KOPT-K1 (cell line): ENCODE data around the gene CXorf58.
"Not testable (repeated sequence)": the region's sequence is repeated elsewhere in the genome, so short reads cannot be mapped to it uniquely, and the experiment has no call there.

Experiments used
- H3K27ac ChIP-seq: fragments of 200-600 bp; sonication (generic); 2 replicates; pipeline ENCODE4 v1.5.1; 2016; ENCODE audit warnings: antibody characterized with exemption, mild to moderate bottlenecking, low read depth, low read length; ENCODE audit not compliant: poor library complexity, severe bottlenecking
- H3K36me3 ChIP-seq: fragments of 200-600 bp; sonication (generic); 2 replicates; pipeline ENCODE4 v1.5.1; 2017; ENCODE audit warnings: antibody characterized with exemption, mild to moderate bottlenecking, low read length, moderate library complexity; ENCODE audit not compliant: insufficient read depth
- H3K9me3 ChIP-seq: fragments of 200-600 bp; sonication (generic); 2 replicates; pipeline ENCODE4 v1.5.1; 2017; ENCODE audit warnings: antibody characterized with exemption, low read length, mild to moderate bottlenecking; ENCODE audit not compliant: insufficient read depth, poor library complexity, severe bottlenecking

The CXorf58 gene, protein sequence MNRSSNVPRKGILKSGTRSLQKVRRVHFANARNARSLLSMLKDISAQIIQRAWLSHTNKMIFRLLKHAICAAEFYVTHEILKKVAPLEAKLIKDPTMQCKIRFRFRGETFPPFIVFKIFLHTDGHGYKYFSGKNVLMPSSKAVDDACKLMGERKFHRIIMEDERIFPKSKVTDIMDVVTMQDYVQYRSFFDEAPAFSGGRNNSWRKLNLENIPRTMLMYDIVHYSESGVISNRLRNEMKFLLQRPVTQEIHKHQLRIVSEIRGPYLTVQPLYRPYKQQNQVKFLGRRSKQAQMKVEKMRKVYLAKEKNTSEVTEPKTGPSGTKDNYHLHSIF

DNA sequence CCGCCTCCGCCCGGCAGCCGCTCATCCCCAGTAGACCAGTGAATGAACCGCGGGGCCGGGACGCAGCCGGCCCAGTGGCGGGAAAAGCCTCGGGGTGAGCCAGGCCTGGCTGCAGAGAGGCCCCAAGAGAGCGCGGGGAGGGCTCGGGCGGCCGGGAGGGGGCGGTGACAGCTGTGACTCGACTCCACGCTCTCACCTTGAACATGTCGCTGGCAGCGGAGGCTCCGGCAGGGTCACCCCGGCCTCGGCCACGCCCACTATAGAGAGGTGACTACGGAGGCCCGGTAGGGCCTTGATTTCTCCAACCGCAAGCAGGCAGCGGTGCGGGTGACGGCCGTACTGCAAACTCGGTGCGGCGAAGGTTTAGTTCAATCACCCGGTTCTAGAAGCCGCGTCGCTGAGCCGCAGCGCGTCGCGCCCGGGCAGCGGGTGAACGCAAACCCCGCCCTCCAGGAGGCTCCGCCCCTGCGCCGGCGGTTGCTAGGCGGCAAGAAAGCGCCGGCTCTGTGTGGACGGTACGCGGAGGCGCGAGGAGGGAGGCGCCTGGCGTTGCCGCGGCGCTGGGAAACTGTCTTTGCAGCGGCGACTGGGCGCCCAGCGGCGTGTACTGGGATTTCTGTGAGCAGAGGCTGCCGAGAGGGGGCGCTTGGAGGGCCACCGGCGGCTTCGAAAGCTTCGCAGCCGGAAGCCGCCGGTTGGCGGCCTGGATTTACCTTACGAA lies at the start of gene CXorf58, which contains the start of gene APOO:
CXorf58 (plus strand) TSS at position 509 of the 721 bp plus-strand sequence. CDS start 2,297 bp downstream, outside the sequence.
APOO (minus strand) TSS at position 441 of the 721 bp plus-strand sequence; CDS start at position 205, 236 bp downstream.
- peak within 1 kb of the TSS; percentile 92 for H3K27ac ChIP-seq
- no peaks in the 10 kb centered on the region for H3K9me3 ChIP-seq
- H3K36me3 ChIP-seq = no peaks in the 10 kb centered on the region

DNA sequence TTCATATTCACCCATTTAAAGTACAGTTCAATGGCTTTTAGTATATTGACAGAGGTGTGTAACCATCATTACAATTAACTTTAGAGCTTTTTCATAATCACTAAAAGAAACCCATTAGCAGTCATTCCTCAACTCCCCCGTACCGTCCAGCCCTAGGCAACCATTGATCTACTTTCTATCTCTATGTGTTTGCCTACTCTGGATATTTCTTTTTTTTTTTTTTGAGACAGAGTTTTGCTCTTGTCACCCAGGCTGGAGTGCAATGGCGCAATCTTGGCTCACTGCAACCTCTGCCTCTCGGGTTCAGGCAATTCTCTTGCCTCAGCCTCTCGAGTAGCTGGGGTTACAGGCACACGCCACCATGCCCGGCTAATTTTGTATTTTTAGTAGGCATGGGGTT lies 48.6 kb upstream of the CXorf58 start:
- H3K36me3 ChIP-seq, H3K27ac ChIP-seq, H3K9me3 ChIP-seq: not testable (repeated sequence)

DNA sequence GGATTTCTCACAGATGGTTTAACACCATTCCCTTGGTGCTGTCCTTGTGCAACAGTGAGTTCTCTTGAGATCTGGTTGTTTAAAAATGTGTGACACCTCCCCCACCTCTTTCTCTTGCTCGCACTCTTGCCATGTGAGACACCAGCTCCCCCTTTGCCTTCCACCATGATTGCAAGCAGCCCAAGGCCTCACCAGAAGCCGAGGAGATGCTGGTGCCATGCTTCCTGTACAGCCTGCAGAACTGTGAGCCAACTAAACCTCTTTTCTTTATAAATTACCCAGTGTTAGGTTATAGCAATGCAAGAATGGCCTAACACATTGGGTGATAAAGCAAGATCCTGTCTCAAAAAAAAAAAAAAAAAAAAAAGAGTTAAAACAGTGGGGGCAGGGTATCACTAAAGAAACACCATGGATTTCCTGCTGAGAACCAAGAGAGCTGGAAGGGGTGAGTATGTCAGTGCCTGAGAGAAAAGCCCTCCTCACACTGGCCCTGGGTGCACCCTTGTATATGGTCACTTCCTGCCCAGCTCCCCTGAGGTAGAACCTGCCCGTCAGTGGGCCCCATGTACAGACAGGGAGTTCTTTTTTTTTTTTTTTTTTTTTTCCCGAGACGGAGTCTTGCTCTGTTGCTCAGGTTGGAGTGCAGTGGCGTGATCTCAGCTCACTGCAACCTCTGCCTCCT lies 46.5 kb upstream of the CXorf58 start:
- Histone ChIP-seq H3K36me3 (no peaks in the 10 kb centered on the region; the same call in 1 of the 2 replicates), H3K27ac (no peak overlapping the region), H3K9me3 (no peaks in the 10 kb centered on the region)

DNA sequence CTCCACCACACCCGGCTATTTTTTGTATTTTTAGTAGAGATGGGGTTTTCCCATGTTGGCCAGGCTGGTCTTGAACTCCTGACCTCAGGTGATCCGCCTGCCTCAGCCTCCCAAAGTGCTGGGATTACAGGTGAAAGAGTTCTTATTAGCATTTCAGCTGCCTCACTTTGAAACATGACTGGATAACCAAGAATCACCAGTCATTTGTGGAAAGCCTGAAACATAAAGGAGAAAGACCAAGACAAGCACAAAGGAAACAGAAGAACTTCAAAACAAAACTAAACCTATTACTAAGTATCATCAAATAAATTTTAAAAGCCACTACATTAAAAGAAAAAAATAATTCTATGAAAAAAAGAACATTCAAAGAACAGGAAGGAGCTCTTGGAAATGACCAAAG lies 45.9 kb upstream of the CXorf58 start:
- not testable (repeated sequence) for H3K36me3 ChIP-seq, H3K27ac ChIP-seq, H3K9me3 ChIP-seq

DNA sequence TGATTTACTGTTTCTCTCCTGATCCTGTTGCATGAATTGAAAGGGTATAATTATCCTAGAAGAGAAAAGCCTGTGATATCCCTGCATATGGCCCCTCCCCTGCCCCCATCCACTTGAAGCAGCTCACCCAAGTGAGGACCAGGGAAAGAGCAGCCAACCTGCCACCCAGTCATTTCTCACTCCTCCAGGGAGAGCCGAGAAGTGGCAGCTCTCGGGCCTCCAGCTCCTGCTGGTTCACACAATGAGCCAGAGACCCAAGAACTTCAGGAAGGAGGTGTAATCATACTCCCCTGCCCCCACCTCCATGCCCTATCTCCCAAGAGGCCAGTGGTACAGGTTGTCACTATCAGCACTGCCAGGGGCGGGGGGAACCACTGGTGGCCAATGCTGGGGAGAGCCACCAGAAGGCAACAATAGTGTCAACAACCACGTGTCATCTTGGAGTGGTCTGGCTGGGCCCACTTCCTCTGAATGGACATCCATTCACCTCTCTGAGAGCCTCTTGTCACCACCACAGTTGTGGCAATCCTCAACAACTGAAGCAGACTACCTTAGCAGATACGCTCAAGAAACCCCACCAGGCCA lies 43.0 kb upstream of the CXorf58 start:
- no peak overlapping the region for H3K27ac ChIP-seq
- H3K36me3 ChIP-seq = no peaks in the 10 kb centered on the region; the same call in 1 of the 2 replicates
- H3K9me3 ChIP-seq = no peaks in the 10 kb centered on the region

DNA sequence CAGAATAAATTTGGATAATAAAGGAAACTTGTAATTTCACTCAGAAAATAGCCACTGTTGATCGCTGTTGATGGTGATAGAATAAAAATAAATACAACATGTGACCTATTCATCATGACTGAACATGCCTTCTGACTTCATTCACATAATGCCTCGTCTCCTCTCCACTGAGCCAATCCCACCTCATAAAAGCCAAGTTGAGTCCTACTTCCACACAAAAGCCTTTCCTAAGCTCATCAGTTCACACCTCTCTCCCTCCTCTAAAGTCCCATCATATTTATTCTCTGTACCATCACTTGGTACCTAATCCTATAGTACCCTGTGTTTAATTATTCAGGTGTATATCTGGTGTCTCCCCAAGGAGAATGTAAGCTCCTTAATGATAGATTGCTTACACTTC lies 37.8 kb upstream of the CXorf58 start:
- H3K9me3 ChIP-seq = no peaks in the 10 kb centered on the region
- H3K27ac ChIP-seq = no peak overlapping the region
- no peaks in the 10 kb centered on the region; the same call in 1 of the 2 replicates for H3K36me3 ChIP-seq

DNA sequence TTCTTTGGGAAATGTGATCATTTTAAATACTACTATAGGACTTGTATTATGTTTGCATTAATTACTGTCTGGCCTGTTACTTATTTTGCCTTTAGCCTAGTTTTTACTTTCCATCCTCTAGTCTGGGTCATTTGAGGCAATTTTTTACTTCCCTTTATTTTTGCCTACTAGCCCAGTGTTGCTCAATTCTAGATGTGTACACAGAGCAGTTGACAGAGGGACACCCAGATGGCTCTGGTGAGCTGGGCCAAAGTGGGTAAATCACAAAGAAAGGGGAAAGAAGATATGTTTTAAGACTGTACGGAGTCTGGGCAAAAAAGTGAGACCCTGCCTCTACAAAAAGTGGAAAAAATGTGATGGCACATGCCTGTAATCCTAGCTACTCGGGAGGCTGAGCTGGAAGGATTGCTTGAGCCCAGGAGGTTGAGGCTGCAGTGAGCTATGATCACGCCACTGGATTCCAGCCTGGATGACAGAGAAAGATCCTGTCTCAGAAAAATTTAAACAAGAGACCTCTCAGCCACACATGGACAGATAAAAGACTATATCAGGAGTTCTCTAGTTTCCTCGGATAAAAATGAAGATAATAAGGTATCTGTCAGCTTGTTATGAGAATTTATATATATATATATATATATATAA lies 35.8 kb upstream of the CXorf58 start:
- H3K9me3 ChIP-seq = no peaks in the 10 kb centered on the region
- no peak overlapping the region for H3K27ac ChIP-seq
- no peaks in the 10 kb centered on the region for H3K36me3 ChIP-seq

DNA sequence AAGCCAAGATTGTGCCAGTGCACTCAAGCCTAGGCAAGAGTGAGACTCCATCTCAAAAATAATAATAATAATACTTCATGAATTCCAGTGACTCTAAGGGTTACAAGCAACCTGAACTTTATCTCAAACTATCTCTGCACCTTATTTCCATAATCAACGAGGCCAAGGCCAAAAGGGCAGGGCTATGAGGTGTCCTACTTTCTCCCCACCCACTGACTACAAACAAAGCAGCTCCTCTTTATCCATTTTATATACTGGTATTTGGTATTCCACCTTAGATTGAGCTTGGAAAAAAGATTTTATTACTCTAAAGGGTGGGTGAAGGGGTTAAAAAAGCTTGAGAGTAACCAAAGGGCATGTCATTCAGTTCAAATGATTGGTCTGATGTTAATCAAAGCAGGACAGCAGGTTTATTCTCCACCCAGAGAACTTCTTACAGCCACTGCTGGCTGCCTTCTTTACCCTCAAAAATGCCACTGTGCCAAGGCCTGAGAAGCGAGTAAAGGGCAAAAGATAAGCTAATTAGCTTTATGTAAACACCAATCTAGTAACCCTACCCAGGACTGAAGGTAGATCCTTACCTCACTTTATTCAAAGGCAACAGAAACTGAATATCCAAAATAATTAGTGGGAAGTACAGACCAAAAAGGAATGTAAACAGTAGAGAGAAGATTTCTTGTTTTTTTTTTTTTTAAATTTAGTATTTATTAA lies 28.3 kb upstream of the CXorf58 start:
- Histone ChIP-seq H3K27ac (no peak overlapping the region), H3K36me3 (no peaks in the 10 kb centered on the region)

DNA sequence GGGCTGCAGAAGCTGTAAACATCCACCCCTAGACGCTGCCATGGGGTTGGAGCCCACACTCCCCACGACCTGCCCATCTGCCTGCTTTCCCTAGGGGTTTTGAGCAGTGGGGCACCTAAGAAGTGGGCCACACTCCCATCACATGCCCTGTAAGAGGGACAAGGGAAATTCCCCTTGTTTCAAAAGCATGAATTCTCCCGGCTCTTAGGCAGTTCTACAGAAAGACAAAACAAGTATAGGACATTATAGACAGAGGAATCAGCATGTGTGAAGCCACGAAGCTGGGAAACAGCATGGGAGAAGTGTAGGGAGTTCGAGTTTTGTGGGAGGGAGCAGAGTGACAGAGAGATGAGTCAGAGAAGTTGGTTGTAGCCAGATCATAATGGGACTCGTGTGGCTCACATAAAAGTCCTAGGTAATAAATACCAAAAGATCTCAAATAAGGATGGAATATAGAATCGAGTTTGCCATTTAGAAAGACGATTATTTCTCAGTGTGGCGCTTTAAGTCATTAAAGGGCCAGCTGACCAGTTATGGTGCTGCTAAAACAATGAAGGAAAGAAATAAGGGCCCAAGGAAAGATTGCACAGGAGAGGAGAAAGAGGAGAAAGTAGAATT lies 24.0 kb upstream of the CXorf58 start:
- no peak overlapping the region for H3K27ac ChIP-seq
- H3K9me3 ChIP-seq = no peaks in the 10 kb centered on the region
- no peaks in the 10 kb centered on the region for H3K36me3 ChIP-seq

More for the DNA sequence above, 28.3 kb upstream of the CXorf58 start:
- no peaks in the 10 kb centered on the region for H3K9me3 ChIP-seq

DNA sequence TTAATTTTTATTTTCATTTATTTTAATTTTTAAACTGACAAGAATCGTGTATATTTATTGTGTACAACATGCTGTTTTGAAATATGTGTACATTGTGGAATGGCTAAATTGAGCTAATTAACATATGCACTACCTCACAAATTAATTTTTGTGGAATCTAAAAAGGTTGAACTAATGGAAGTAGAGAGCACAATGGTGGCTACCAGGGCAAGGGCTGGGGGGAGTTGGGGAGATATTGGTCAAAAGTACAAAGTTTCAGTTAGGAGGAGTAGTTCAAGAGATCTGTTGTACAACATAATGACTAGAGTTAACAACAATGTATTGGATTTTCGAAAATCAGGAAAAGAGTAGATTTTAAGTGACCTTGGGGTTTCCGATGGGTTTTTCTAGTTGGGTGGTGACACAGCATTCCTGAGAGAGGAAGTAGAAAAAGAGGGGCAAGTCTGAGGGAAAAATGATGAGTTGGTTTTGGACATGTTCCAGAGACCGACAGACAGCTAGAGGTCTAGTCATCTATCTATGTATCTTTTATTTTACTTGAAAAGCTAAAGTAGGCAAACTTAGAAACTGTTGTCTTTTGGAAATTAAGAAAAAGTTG lies 23.3 kb upstream of the CXorf58 start:
- no peaks in the 10 kb centered on the region for H3K9me3 ChIP-seq
- H3K36me3 ChIP-seq = no peaks in the 10 kb centered on the region
- no peak overlapping the region for H3K27ac ChIP-seq

DNA sequence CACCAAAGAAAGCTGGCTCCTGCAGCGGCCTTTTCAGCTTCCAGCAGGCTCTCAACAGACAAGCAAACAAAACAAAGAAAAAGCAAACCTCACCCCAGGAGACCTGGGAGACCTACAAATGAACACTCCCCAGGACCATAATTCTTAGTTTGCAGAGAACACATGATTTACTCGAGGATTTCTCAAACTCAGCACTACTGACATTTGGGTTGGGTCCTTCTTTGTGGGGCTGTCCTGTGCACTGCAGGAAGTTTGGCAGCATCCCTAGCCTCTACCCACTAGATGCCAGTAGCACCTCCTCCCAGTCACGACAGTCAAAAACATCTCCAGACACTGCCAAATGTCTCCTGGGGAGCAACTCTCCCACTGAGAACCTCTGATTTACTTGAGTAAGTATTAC lies 22.0 kb upstream of the CXorf58 start:
- Histone ChIP-seq H3K9me3 (no peaks in the 10 kb centered on the region), H3K36me3 (no peaks in the 10 kb centered on the region), H3K27ac (no peak overlapping the region)

DNA sequence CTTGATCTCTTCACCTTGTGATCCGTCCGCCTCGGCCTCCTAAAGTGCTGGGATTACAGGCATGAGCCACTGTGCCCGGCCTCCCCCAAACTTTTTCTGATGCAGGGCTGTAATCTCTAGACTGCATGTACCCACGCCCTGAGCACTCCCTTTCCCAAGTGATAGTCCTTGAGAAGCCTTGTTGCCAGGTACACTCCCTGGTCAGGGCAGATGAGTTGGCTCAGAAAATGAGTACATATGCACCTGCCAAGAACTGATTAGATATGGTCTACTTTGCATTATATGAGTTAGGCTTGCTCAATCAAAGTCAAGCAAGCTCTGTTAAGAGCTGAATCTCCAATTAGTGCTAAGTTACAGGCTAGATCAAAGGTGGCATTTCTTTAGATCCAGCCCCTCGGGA lies 20.4 kb upstream of the CXorf58 start:
- Histone ChIP-seq H3K27ac (no peak overlapping the region), H3K36me3 (no peaks in the 10 kb centered on the region), H3K9me3 (no peaks in the 10 kb centered on the region)

DNA sequence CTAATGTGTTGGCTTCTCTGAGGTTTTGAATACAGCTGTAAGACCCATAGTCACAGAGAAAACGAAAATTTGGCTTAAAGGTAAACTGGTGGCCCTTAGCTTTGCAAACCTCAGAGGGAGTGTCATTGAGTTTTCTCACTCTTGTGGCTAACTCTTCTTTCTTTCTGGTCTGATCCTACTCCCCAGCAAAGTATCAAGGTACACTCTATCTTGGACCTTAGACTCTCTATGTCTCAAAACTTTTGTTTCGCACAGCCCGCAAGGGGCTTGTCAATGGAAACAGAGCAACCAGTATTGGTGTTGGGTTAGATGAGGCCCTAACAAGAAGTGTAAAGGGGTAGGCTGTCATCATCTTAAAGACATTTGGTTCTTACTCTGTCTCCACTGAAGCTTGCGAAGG lies 19.9 kb upstream of the CXorf58 start:
- no peaks in the 10 kb centered on the region for H3K9me3 ChIP-seq
- no peaks in the 10 kb centered on the region for H3K36me3 ChIP-seq
- H3K27ac ChIP-seq = no peak overlapping the region
